Measurements from ENCODE around the gene PCSK9.
"Not testable (repeated sequence)": the region's sequence is repeated elsewhere in the genome, so short reads cannot be mapped to it uniquely, and the experiment has no call there.

Gene PCSK9

DNA sequence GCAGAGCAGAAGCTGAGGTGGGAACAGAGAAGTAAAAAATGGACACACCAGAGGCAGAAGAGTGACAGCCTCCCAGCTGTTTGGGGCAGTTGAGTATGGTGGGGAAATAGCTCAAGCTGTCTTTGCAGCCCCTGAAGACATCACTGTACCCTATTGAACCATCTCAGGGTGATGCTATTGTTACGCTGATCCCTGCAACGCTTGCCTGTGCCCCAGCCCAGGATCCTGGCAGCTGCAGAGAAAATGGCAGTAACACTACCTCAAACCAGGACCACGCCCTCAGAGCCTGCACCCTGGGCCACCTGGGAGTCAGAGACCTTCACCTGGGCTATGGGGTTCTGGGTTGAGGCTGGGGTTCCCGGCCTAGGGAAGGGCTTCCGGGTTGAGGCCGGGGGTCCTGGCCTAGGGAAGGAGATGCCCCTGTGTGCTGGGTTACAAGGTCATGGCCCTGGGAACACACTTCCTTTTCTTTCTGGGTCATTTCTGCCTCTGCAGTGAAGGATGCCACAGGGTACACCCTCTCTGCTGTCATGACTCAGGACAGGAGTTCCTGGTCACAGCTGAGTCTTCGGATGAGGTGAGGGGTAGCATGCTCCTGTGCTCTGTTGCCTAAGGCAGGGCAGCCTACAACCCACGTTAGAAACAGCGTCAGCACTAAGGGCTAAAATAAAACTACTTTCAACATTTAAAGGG, 29.0 kb upstream of the PCSK9 start:
- no peak for DNase-seq

DNA sequence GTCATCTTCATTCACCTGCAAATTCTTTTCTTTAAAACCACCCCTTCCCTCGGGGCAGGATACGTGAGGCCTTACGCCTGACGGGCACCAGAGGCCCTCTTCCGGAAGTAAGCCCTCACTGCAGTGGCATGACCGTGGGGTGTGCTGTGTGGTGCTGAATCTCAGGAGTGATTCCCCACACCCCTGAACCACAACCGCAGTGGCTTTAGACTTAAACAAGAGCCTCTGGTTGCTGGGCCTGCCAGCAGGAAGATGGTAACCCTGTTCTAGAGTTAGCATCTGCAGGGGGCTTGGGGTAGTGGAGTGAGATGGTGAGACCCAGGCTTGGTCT, 28.5 kb upstream of the PCSK9 start:
- no peak for DNase-seq

DNA sequence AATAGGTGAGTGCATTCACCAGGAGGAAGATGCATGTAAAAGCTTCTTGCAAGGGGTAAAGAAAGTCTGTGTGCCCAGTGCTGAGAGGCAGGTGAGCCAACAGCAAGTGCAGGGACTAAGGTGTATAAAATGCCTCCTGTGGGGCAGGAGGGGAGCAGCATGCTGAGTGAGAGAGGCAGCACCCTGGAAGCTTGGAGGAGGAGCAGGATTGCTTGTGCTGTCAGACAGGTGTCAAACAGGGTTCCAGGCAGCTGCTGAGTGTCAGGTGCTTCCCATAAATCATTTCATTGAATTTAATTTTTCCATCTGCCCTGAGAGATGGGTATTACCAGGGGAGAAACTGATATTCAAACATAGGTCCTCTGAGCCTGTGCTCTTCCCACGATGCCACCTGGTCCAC, 26.7 kb upstream of the PCSK9 start:
- no peak for DNase-seq

DNA sequence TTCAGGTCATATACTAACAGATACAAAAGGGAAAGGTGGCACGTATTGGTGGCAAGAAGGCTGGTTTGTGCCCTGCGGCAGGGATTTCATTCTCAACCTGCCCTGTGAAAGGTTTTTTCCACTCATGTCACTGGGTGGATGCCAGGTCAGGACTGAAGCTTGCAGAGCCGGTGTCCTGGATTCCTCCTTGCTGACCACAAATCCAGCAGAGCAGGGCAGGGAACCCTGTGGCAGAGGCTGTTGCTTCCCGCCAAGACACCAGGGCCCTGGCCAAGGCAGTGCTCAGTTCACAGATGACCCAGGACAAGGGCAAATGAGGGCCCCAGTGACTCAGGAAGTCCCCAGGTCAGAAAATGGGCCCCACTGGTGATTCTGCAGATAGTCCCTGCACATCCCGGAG, 24.2 kb upstream of the PCSK9 start:
- DNase-seq, result no peak

DNA sequence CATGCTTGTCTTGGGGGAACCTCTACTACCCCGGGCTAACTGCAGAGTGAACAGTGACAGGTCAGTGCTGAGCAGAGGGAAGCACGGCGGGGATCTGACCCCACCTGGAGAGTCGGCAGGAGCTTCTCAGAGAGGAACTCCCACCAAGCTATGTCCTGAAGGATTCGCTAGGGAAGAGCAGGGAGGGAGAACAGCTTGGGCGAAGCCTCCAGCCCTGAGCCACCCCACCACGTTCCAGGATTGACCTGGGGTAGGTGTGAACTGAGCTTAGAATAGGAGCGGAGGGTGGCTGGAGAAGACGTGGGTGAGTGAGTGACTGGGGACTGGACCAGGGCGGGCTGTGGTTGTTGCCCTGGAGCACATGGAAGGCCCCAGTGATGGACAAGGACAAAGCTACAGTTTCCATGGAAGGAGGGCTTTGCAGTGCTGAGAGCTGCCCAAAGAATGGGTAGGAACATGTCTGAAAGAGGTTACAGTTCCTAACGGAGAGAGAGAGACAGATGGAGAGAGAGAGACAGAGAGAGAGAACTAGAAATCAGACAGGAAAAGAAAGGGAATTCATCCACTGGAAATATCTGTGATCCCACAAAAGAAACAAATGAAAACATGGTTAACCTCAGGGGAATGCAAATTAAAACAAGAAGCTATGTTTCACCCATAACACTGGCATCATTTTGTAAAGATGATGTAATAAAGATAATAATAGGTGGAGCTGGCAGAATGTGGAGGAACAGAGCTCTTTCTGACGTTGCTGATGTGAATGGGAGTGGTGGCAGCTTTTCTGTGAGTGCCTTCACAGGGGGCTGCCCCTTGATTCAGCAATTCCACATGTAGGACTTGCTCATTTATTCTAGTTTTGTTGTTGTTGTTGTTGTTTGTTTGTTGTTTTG, 23.4 kb upstream of the PCSK9 start:
- no peak for DNase-seq

DNA sequence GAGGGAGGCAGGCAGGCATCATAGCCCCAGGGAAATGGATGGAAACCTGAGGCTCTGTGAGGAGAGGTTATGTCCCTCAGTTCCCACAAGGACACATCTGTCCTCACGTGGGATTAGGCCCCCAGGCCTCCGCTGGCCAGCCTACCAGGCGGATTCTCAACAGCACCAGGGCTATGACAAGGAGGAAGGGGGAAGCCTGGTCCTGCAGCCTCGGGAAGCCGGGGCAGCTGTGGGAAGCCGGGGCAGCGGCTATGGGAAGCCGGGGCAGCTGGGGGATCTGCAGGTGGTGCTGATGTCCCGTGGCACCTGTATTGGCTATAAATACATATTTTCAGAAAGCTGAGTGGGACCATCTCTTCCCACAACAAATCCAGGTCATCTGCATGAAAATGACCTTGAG, 21.0 kb upstream of the PCSK9 start:
- DNase-seq, result no peak

DNA sequence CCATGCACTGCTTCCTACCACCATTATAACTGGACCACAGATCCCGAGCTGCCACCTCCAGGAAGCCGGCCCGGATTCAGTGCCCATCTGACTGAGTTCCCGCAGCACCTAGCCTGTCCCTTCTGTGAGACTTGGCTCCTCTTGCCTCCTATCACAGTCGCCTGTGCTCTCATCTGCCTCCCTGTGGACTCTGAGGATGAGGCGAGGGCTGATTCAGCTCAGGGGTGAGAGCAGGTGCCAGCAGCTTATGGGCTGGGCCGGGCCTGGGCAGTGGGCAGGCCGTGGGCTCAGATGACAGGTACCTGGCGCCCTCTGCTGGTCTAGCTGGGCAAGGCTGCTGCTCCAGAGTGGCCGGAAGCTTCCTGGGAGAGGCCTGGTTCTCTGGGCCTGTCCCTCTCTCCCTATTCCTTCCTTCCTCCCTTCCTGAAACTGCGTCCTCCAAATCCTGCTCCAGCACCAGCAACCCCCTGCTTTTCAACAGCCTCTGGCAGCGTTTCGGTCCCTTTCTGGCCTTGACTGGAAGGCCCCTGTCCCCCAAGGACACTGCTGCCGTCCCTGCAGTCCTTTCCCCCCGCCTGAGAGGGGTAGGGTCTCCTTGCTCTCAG, 17.3 kb upstream of the PCSK9 start:
- DNase-seq, result no peak

DNA sequence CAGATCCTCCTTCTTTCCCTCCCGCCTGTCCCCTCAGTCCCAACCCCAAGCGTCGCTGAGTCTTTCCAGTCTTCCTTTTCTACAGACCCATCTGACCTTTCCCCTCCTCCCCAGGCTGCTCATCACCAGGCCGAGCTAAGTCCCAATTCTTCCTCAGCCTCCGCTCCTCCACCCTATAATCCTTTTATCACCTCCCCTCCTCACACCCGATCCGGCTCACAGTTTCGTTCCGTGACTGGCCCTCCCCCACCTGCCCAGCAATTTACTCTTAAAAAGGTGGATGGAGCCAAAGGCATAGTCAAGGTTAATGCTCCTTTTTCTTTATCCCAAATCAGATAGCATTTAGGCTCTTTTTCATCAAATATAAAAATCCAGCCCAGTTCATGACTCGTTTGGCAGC, 15.2 kb upstream of the PCSK9 start:
- not testable (repeated sequence) for DNase-seq

DNA sequence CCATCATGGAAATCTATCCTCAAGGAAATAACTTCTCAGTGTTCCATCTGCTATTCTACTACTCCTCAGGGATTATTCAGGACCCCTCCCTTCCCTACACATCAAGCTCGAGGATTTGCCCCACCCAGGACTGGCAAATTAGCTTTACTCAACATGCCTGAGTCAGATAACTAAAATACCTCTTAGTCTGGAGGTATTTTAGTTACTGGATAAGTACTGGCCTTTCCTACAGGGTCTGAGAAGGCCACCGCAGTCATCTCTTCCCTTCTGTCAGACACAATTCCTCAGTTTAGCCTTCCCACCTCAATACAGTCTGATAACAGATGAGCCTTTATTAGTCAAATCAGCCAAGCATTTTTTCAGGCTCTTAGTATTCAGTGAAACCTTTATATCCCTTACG, 12.7 kb upstream of the PCSK9 start:
- not testable (repeated sequence) for DNase-seq

DNA sequence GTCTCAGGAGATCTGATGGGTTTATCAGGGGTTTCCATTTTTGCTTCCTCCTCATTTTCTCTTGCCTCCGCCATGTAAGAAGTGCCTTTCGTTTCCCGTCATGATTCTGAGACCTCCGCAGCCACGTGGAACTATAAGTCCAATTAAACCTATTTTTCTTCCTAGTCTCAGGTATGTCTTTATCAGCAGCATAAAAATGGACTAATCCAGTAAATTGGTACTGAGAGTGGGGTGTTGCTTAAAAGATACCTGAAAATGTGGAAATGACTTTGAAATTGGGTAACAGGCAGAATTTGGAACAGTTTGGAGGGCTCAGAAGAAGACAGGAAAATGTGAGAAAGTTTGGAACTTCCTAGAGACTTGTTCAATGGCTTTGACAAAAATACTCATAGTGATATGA, 8.2 kb upstream of the PCSK9 start:
- not testable (repeated sequence) for DNase-seq

DNA sequence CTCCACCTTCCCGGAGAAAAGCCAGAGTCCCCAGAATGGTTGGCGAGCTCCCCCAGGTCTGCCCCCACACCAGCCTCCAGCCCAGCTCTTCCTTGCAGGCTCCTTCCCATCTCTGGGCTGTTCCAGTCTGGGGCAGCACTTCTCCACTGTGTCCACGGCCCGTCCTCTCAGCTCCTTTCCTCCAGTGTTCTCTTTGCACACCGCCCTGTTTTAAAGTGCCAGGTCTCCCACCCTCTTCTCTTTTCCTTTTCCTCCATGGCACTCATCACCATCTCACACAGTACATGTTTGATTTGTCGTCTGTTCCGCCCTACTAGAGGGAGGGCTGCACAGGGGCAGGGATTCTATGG, 6.1 kb upstream of the PCSK9 start:
- DNase-seq, result no peak

DNA sequence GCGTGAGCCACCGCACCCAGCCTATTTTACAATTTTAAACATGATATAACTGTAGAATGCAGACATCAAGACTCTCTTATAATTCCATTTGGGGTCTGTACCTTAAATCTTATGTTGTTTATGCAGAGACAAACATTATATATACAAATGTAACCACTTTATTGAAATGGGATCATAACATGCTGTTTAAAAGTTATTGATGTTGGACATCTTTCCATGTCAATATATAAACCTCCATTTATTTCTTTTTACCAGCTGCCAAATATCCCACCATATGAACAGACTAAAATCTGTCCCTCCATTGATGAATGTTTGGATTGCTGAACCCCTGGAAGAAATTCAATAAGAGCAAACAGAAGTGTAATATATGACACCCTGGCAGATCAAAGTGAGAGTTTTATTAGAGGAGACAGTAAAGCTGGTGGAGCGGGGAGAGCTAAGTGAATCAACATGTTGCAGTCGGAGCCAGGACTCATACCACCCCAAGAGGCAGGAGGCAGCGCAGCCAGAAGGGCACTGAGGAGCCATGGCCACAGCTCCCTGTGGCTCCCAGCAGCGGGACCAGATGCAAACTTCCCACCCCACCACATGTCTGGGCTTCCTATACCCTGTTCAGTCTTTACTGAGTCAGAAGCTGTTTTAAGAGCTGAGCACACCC, 4.7 kb upstream of the PCSK9 start:
- no peak for DNase-seq

DNA sequence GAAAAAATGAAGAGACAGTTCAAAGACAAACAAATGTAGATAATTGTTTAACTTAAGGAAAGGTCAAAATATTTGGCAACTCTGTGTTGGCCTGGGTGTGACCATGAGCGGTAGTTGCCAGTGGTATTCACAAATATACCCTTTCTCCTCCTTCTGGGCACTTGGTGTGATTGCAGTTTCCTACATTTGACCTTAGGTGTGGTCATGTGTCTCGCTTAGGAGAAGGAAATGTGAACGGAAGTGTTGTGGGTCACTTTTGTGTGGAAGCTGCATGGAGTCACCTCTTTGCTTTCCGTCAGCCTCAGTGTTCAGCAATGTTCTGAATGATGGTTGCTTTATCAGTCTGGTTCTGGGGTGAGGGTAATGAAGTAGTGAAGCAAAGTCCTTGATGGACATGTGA, 3.4 kb upstream of the PCSK9 start:
- DNase-seq, result no peak

DNA sequence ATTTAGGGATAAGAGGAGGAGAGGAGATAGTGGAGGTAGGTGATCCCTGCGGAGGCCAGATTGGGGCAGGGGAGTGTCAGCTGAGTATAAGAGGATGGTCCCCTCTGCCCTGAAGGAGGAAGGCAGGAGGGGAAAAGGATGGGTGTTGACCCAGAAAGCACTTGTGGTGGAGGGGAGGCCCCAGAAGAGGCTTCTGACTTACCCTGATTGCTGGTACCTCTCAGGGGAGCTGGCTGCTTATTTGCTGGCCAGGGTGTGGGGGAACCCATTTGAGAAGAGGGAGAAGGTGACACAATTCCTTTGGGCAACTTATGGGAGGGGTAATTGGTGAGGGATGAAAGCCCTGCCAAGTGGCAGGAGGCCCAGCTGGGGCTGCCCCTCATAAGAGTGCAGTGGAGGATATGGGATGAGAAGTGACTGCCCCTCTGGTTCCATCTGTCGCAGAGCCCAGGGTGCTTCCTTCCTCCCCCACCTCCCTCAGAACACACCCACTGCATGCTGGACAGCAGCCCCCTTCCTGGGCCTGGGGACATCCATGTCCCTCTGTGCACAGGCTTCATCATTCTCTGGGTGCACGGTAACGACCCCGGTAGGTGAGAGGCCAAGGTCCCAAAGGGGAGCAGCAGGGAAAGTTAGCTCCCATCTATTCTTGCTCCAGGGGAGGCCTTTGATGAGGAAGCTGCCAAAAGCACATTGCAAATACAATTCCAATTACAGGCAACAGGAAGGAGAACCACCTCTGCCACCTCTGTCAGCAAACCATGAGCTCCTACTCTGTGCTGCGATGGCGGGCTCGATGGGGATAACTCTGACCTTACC, 1.4 kb upstream of the PCSK9 start:
- no peak for DNase-seq

DNA sequence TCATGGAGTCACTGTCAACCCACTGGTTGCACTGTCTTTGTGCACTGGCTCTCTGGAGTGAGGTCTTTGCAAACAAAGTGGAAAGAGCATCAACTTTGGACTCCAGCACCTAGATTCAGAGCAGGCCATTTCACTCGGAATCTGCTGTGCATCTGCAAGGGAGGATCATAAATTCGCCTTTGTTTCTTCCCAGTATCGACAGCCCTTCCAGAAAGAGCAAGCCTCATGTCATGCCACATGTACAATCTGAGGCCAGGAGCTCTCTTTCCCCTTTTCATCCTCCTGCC, 853 bp upstream of the PCSK9 start:
- no peak for DNase-seq

DNA sequence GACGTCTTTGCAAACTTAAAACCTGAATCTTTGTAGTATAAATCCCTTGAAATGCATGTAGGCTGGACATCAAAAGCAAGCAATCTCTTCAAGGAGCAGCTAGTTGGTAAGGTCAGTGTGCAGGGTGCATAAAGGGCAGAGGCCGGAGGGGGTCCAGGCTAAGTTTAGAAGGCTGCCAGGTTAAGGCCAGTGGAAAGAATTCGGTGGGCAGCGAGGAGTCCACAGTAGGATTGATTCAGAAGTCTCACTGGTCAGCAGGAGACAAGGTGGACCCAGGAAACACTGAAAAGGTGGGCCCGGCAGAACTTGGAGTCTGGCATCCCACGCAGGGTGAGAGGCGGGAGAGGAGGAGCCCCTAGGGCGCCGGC, 390 bp upstream of the PCSK9 start:
- DNase-seq, result no peak

DNA sequence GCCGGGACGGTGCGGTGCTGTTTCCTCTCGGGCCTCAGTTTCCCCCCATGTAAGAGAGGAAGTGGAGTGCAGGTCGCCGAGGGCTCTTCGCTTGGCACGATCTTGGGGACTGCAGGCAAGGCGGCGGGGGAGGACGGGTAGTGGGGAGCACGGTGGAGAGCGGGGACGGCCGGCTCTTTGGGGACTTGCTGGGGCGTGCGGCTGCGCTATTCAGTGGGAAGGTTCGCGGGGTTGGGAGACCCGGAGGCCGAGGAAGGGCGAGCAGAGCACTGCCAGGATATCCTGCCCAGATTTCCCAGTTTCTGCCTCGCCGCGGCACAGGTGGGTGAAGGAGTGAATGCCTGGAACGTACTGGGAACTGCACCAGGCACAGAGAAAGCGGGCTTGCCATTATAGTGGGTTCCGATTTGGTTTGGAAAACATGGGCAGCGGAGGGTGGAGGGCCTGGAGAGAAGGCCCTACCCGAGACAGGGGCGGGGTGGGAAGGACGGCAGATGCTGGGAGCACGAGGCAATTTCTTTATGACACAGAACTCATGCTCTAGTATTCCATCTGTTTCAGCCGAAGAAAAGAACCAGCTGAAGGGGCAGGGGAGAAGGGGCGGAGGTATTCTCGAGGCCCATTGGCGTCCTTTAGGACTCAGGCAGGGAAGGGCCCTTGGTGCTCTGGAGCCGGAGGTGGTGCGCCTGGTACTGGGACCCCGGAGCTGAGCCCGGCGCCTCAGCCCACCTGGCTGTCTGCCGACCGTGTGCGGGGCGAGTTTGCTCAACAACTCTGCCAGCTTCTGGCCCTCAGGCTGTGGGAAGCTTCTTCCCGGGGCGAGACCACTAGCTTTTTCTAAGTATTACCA, 960 bp downstream of the PCSK9 start:
- no peak for DNase-seq

DNA sequence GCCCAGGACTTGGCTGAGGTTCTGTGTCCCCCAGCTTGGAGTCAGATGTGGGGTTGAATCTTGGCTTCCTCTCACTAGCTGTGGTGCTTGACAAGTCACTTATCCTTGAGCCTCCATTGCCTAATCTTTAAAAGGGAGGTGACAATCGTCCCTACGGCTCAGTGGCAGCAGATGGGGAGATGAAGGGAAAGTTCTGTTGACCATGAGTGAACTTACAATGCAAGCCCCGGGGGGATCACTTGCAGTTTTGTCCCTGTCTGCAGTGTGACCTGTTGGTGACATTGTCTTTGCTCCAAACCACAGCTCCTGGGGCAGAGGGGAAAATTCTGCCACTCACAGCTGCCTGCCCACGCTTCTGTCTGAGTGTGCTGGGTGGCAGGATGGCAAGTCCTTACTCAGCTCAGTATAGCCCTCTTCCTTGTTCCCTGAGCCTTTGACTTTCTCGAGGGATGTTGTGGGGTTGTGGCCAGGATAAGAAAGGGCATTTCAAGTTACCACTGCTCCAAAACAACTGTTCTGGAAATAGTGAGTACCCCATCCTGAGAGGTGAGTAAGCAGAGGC, 1.7 kb downstream of the PCSK9 start:
- no peak for DNase-seq

DNA sequence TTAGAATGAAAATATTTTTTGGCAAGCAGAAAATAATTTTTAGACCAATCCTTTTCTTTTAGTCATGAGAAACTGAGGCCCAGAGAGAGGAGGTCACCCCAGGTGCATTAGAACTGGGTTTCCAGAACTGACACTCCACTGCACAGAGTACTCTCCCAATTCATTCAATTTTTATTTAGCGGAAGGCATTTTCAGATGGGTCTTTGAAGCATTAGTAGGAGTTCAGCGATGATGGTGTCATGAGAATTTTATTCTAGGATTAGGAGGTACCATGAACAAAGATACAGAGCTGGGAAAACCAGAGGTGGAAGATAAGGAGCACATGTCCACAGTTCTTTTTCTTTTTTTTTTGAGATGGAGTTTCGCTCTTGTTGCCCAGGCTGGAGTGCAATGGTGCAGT, 2.3 kb downstream of the PCSK9 start:
- DNase-seq, result no peak

DNA sequence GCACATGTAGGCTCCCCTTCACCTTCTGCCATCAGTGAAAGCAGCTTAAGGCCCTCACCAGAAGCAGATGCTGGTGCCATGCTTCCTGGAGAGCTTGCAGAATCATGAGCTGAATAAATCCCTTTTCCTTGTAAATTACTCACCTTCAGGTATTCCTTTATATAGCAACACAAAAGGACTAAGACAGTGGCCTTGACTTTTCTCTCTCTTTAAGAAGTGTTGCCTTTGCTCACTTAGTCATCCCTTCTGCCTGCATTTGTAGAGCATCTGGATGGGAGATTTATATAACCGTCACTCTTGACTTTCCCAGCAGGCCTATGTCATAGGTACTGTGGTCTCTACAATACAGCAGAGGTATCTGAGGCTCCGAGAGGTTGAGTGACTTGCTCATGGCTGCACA, 3.7 kb downstream of the PCSK9 start:
- DNase-seq, result no peak

DNA sequence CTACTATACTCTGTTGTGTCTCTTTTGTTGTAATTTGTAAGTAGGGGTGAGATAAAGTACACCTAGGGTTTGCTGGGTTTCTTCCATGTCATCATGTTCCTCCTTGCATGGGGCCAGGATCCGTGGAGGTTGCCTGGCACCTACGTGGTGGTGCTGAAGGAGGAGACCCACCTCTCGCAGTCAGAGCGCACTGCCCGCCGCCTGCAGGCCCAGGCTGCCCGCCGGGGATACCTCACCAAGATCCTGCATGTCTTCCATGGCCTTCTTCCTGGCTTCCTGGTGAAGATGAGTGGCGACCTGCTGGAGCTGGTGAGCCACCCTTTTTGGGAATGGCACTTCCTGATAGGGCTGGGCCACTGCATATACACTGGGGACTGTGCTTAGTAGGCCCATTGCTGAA, 4.4 kb downstream of the PCSK9 start:
- no peak for DNase-seq
